WTC11 (cell line): ENCODE measurements around the gene WAC. TPM values are rescaled to one million over a fixed set of nuclear protein-coding genes. Genes with fewer than 3 reads are reported as not detected.

Source experiments
- ATAC-seq: fragments of 200-7000 bp; cut with Tn5 transposase; 2 replicates; pipeline ENCODE4 v1.10.0; 2021; ENCODE audit warnings: mild to moderate bottlenecking, moderate library complexity
- CTCF ChIA-PET: fragments of 300-600 bp; sonication (Branson Sonifier 250); formaldehyde crosslinking; loops from one replicate; lab custom pipeline; 2021; ENCODE audit warnings: antibody characterized with exemption; lab: Charles Lee
- POLR2A ChIA-PET: fragments of 350-600 bp; sonication (Branson Sonifier 250); formaldehyde crosslinking; loops from one replicate; lab custom pipeline; 2021; ENCODE audit warnings: antibody characterized with exemption; lab: Charles Lee
- DNase-seq: peaks from one replicate; pipeline ENCODE4 v3.0.0; 2021; ENCODE audit warnings: low spot score
- H3K27ac Mint-ChIP-seq: 2 replicates; pipeline ENCODE4 v1.8.0; 2021; ENCODE audit warnings: mixed read lengths
- H3K27me3 Mint-ChIP-seq: 2 replicates; pipeline ENCODE4 v1.8.0; 2021; ENCODE audit warnings: low read depth, mild to moderate bottlenecking, moderate library complexity, mixed read lengths
- H3K36me3 Mint-ChIP-seq: 2 replicates; pipeline ENCODE4 v1.8.0; 2021; ENCODE audit warnings: mixed read lengths
- H3K4me1 Mint-ChIP-seq: 2 replicates; pipeline ENCODE4 v1.8.0; 2022; ENCODE audit warnings: mixed read lengths
- H3K4me3 Mint-ChIP-seq: 2 replicates; pipeline ENCODE4 v1.8.0; 2021; ENCODE audit warnings: mild to moderate bottlenecking, moderate library complexity, mixed read lengths
- H3K9me3 Mint-ChIP-seq: 2 replicates; pipeline ENCODE4 v1.8.0; 2021; ENCODE audit warnings: mixed read lengths
- CDX4 ChIP-seq: fragments of 250-450 bp; sonication (Bioruptor Pico); IDR thresholded peaks from 2 replicates; pipeline ENCODE4 v1.9.0; 2021; ENCODE audit warnings: moderate library complexity, mild to moderate bottlenecking, inconsistent platforms, borderline replicate concordance
- CREM ChIP-seq: sonication (generic); formaldehyde crosslinking; IDR thresholded peaks from 2 replicates; pipeline ENCODE4 v1.8.1; 2022; ENCODE audit warnings: mild to moderate bottlenecking, missing genetic modification reagents, moderate library complexity
- CTCF ChIP-seq: fragments of 200-600 bp; IDR thresholded peaks from 2 replicates; pipeline ENCODE4 v1.8.0; 2022; ENCODE audit warnings: antibody characterized with exemption
- ELF4 ChIP-seq: sonication (generic); formaldehyde crosslinking; IDR thresholded peaks from 2 replicates; pipeline ENCODE4 v1.8.1; 2022; ENCODE audit warnings: low read depth, mild to moderate bottlenecking, moderate library complexity, missing genetic modification reagents
- ESRRA ChIP-seq: sonication (generic); formaldehyde crosslinking; IDR thresholded peaks from 2 replicates; pipeline ENCODE4 v1.8.1; 2022; ENCODE audit warnings: mild to moderate bottlenecking, missing genetic modification reagents, borderline replicate concordance
- FOXP1 ChIP-seq: sonication (generic); formaldehyde crosslinking; IDR thresholded peaks from 2 replicates; pipeline ENCODE4 v1.8.0; 2022; ENCODE audit warnings: missing genetic modification reagents, mild to moderate bottlenecking, moderate library complexity, borderline replicate concordance
- GTF2I ChIP-seq: fragments of 250-450 bp; sonication (Bioruptor Pico); conservative IDR thresholded peaks from 2 replicates; pipeline ENCODE4 v1.4.0; 2021; ENCODE audit warnings: mild to moderate bottlenecking
- JUN ChIP-seq: sonication (generic); formaldehyde crosslinking; IDR thresholded peaks from 2 replicates; pipeline ENCODE4 v1.8.0; 2023; ENCODE audit warnings: mild to moderate bottlenecking, missing genetic modification reagents
- NFATC4 ChIP-seq: fragments of 250-450 bp; sonication (Bioruptor Pico); IDR thresholded peaks from 2 replicates; pipeline ENCODE4 v1.9.0; 2021; ENCODE audit warnings: mild to moderate bottlenecking
- NFE2L1 ChIP-seq: sonication (generic); formaldehyde crosslinking; IDR thresholded peaks from 2 replicates; pipeline ENCODE4 v1.8.1; 2023; ENCODE audit warnings: missing genetic modification reagents
- NR3C1 ChIP-seq: sonication (generic); formaldehyde crosslinking; conservative IDR thresholded peaks from 2 replicates; pipeline ENCODE4 v1.8.1; 2023; ENCODE audit warnings: low read depth, mild to moderate bottlenecking, missing genetic modification reagents
- PRDM15 ChIP-seq: sonication (generic); formaldehyde crosslinking; IDR thresholded peaks from 2 replicates; pipeline ENCODE4 v1.8.0; 2022; ENCODE audit warnings: missing genetic modification reagents
- TCF7 ChIP-seq: sonication (generic); formaldehyde crosslinking; IDR thresholded peaks from 2 replicates; pipeline ENCODE4 v1.8.0; 2022; ENCODE audit warnings: mild to moderate bottlenecking, low read depth, missing genetic modification reagents, moderate library complexity
- ZNF416 ChIP-seq: fragments of 250-450 bp; sonication (Bioruptor Pico); IDR thresholded peaks from 2 replicates; pipeline ENCODE4 v1.9.0; 2021; ENCODE audit warnings: mild to moderate bottlenecking, inconsistent platforms
- ZNF423 ChIP-seq: fragments of 250-450 bp; sonication (Bioruptor Pico); IDR thresholded peaks from 2 replicates; pipeline ENCODE4 v2.1.2; 2022; ENCODE audit warnings: mild to moderate bottlenecking, moderate library complexity
- ZNF425 ChIP-seq: fragments of 250-450 bp; sonication (Bioruptor Pico); conservative IDR thresholded peaks from 2 replicates; pipeline ENCODE4 v1.9.0; 2021; ENCODE audit warnings: mild to moderate bottlenecking
- total RNA-seq: library from RNA; stranded (reverse); gene quantifications from 3 replicates; pipeline ENCODE4 v1.2.3, GENCODE V29; 2021
- TF ChIP-seq, protein P1 (sequence below): sonication (generic); formaldehyde crosslinking; IDR thresholded peaks from 2 replicates; pipeline ENCODE4 v1.8.1; 2022; ENCODE audit warnings: mild to moderate bottlenecking, missing genetic modification reagents, moderate library complexity, borderline replicate concordance
- TF ChIP-seq, protein P2 (sequence below): sonication (generic); formaldehyde crosslinking; IDR thresholded peaks from 2 replicates; pipeline ENCODE4 v1.8.0; 2023; ENCODE audit warnings: mild to moderate bottlenecking, missing genetic modification reagents
- TF ChIP-seq, protein P3 (sequence below): sonication (generic); formaldehyde crosslinking; IDR thresholded peaks from 2 replicates; pipeline ENCODE4 v1.8.0; 2022; ENCODE audit warnings: mild to moderate bottlenecking, missing genetic modification reagents
- TF ChIP-seq, protein P4 (sequence below): sonication (generic); formaldehyde crosslinking; IDR thresholded peaks from 2 replicates; pipeline ENCODE4 v1.8.0; 2023; ENCODE audit warnings: missing genetic modification reagents

Gene WAC
- total RNA-seq, 1 experiment from 2014 or later, result 108 TPM

GRCh38 chr10:28505359-28505959, 27.5 kb upstream of the WAC start (continued):
- TF ChIP-seq CDX4 (no peak), NR3C1 (CRISPR knock-in tag) (no peak), GTF2I (CRISPR knock-in tag) (no peak), FOXP1 (CRISPR knock-in tag) (no peak), NFE2L1 (CRISPR knock-in tag) (no peak), ELF4 (CRISPR knock-in tag) (no peak), ZNF416 (CRISPR knock-in tag) (no peak), JUN (CRISPR knock-in tag) (no peak)
- TF ChIP-seq, protein P1, sequence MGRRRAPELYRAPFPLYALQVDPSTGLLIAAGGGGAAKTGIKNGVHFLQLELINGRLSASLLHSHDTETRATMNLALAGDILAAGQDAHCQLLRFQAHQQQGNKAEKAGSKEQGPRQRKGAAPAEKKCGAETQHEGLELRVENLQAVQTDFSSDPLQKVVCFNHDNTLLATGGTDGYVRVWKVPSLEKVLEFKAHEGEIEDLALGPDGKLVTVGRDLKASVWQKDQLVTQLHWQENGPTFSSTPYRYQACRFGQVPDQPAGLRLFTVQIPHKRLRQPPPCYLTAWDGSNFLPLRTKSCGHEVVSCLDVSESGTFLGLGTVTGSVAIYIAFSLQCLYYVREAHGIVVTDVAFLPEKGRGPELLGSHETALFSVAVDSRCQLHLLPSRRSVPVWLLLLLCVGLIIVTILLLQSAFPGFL (CRISPR knock-in tag), result no peak

DNA sequence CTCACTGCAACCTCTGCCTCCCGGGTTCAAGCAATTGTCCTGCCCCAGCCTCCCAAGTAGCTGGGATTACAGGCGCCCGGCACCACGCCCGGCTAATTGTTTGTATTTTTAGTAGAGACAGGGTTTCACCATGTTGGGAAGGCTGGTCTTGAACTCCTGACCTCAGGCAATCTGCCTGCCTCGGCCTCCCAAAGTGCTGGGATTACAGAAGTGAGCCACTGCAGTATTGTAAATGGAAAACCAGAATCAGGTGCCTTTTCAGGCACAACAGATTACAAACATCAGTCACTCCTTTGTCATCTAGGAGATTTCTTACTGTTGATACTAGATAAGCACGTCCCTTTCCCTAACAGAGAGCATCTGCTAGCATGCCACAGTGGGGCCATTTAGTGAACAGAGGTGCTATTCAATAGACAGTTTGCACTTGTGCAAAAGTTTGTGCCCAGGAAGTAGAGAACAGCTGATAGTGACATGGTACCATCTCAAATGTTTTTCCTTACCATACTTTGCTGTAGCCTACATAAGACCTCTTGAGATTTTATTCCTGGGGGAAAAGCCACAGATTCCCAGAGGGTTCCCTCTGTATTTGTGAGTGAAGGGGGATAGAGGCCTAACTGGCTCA, 24.5 kb upstream of the WAC start:
- CTCF ChIA-PET, result no interaction called here
- H3K36me3 Mint-ChIP-seq, result no peaks in the 10 kb centered on the region
- H3K27ac Mint-ChIP-seq, result no peak overlapping the region
- ATAC-seq (no peak), DNase-seq (no peak)
- peaks cover 3% of the 10 kb centered on the region; the same call in 1 of the 2 replicates for H3K9me3 Mint-ChIP-seq
- H3K4me3 Mint-ChIP-seq, result no peak overlapping the region
- POLR2A ChIA-PET, result no interaction called here
- H3K27me3 Mint-ChIP-seq, result no peaks in the 10 kb centered on the region
- peaks cover 2% of the 10 kb centered on the region for H3K4me1 Mint-ChIP-seq
- TF ChIP-seq, protein P1 (CRISPR knock-in tag), result no peak
- no peak for TF ChIP-seq ZNF423
- TF ChIP-seq, protein P2, sequence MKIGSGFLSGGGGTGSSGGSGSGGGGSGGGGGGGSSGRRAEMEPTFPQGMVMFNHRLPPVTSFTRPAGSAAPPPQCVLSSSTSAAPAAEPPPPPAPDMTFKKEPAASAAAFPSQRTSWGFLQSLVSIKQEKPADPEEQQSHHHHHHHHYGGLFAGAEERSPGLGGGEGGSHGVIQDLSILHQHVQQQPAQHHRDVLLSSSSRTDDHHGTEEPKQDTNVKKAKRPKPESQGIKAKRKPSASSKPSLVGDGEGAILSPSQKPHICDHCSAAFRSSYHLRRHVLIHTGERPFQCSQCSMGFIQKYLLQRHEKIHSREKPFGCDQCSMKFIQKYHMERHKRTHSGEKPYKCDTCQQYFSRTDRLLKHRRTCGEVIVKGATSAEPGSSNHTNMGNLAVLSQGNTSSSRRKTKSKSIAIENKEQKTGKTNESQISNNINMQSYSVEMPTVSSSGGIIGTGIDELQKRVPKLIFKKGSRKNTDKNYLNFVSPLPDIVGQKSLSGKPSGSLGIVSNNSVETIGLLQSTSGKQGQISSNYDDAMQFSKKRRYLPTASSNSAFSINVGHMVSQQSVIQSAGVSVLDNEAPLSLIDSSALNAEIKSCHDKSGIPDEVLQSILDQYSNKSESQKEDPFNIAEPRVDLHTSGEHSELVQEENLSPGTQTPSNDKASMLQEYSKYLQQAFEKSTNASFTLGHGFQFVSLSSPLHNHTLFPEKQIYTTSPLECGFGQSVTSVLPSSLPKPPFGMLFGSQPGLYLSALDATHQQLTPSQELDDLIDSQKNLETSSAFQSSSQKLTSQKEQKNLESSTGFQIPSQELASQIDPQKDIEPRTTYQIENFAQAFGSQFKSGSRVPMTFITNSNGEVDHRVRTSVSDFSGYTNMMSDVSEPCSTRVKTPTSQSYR, result no peak
- TF ChIP-seq, protein P3, sequence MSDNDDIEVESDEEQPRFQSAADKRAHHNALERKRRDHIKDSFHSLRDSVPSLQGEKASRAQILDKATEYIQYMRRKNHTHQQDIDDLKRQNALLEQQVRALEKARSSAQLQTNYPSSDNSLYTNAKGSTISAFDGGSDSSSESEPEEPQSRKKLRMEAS (CRISPR knock-in tag), result no peak
- TF ChIP-seq PRDM15 (CRISPR knock-in tag), result no peak
- TF ChIP-seq ZNF425 (CRISPR knock-in tag), result no peak
- TF ChIP-seq TCF7 (CRISPR knock-in tag), result no peak
- TF ChIP-seq, protein P4, sequence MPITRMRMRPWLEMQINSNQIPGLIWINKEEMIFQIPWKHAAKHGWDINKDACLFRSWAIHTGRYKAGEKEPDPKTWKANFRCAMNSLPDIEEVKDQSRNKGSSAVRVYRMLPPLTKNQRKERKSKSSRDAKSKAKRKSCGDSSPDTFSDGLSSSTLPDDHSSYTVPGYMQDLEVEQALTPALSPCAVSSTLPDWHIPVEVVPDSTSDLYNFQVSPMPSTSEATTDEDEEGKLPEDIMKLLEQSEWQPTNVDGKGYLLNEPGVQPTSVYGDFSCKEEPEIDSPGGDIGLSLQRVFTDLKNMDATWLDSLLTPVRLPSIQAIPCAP (CRISPR knock-in tag), result no peak
- no peak for TF ChIP-seq ESRRA
- TF ChIP-seq NFATC4 (CRISPR knock-in tag), result no peak
- TF ChIP-seq NFE2L1 (CRISPR knock-in tag), result no peak
- TF ChIP-seq ZNF416 (CRISPR knock-in tag), result no peak
- TF ChIP-seq CREM, result no peak
- TF ChIP-seq CTCF, result no peak
